ENCODE results near the gene SUGP1. TPM values are rescaled to one million over a fixed set of nuclear protein-coding genes. Genes with fewer than 3 reads are reported as not detected.
A peak's percentile ranks its signal among the peaks of the same experiment; 100 is the strongest.

Gene SUGP1
- total and polyA plus RNA-seq, 2 of the 4 experiments (the other 2 are of a cell fraction), result 33.2 to 35.8 TPM

GRCh38 chr19:19342086-19343015 is 22.0 kb upstream of the SUGP1 start:
- in situ Hi-C loops (cut with MboI; ENCODE audit: low sequenced_read_pairs) (no loop called here), intact Hi-C loops (cut with micrococcal nuclease) (no loop called here), dilution Hi-C loops (cut with HindIII; ENCODE audit: low sequenced_read_pairs, unreplicated experiment) (no loop called here)
- Histone ChIP-seq H3K27me3 (ENCODE audit: control insufficient read depth, insufficient read depth, low read length) (no peaks in the 10 kb centered on the region), H3K4ac (ENCODE audit: low read depth, low read length) (no peak overlapping the region), H3K9ac (ENCODE audit: low read depth, low read length) (no peak overlapping the region), H2BK15ac (ENCODE audit: low read depth, low read length) (no peak overlapping the region), H3K9me1 (ENCODE audit: insufficient read depth, low read length) (no peaks in the 10 kb centered on the region), H2AK5ac (ENCODE audit: low read depth, low read length) (no peak overlapping the region), H3K18ac (ENCODE audit: low read depth, low read length) (no peak overlapping the region), H2BK20ac (ENCODE audit: low read depth, low read length) (no peak overlapping the region), H3K23ac (ENCODE audit: low read depth, low read length) (no peak overlapping the region), H3K14ac (replicated peaks; ENCODE audit: low read depth, low read length) (no peak overlapping the region), H2BK120ac (ENCODE audit: low read depth, low read length) (no peak overlapping the region), H3K4me2 (ENCODE audit: low read depth, low read length) (no peak overlapping the region), H3K56ac (ENCODE audit: extremely low read depth, insufficient read depth, low read length) (no peak overlapping the region), H2BK5ac (ENCODE audit: low read depth, low read length, poor library complexity, severe bottlenecking) (no peak overlapping the region), H3K4me1 (ENCODE audit: control insufficient read depth, insufficient read depth, low read length) (no peaks in the 10 kb centered on the region), H2AFZ (replicated peaks; ENCODE audit: low read length, poor library complexity) (peak overlapping the region; percentile 28), H3K79me1 (ENCODE audit: low read depth in 1 of 2, low read length in 2 of 2) (peaks cover 0 to 12% of the 10 kb centered on the region in 2 experiments; a peak in 2 of 4 replicates), H2AK9ac (replicated peaks; ENCODE audit: low read depth, low read length, poor library complexity) (no peak overlapping the region), H4K20me1 (ENCODE audit: insufficient read depth, low read length) (peaks cover 17% of the 10 kb centered on the region), H3K27ac (ENCODE audit: insufficient read depth, low read length) (no peak overlapping the region), H4K91ac (ENCODE audit: insufficient read depth, low read depth, low read length) (no peak overlapping the region), H3K4me3 (ENCODE audit: insufficient read depth, low read depth, low read length) (no peak overlapping the region), H3K9me3 (ENCODE audit: control insufficient read depth, insufficient read depth, low read length) (no peaks in the 10 kb centered on the region), H3K36me3 (ENCODE audit: control insufficient read depth, insufficient read depth, low read length) (peaks cover 82% of the 10 kb centered on the region), H4K5ac (ENCODE audit: low read depth, low read length) (no peak overlapping the region), H4K8ac (ENCODE audit: low read depth in 2 of 2, low read length in 2 of 2) (no peak overlapping the region)
- BruUV-seq (replicated peaks), result no TSS peak
- CTCF ChIA-PET, result interaction anchor here (1.0 to 1.2 kb wide), 3 partner anchors 8 to 165 kb away, joined by 3 to 5 read pairs (median 4); no protein-coding TSS in a partner anchor
- POLR2A ChIA-PET (ENCODE audit: unreplicated experiment), result no interaction called here
- ATAC-seq (ENCODE audit: low read depth) (peak; percentile 89), DNase-seq (peak; percentile 46)
- WGBS, 2 experiments (ENCODE audit: extremely low coverage in 2 of 2, insufficient read length in 1 of 2), result 63% methylated on average over 14 of the region's 28 CpGs; no CpG with 5 or more reads in 1 of the 2 experiments
- TF ChIP-seq MXI1 (IDR thresholded peaks at IDR 0.05; ENCODE audit: borderline replicate concordance, low read depth, low read length), result 0 out of 2 replicates have a peak, but pooled peaks have one; percentile 14
- TF ChIP-seq MAFK (IDR thresholded peaks at IDR 0.05; ENCODE audit: low read depth, low read length), result no peak
- TF ChIP-seq POLR2A (IDR thresholded peaks at IDR 0.05; ENCODE audit: low read depth, low read length), result no peak
- no peak for TF ChIP-seq BHLHE40 (IDR thresholded peaks at IDR 0.05; ENCODE audit: low read depth, low read length)
- TF ChIP-seq CEBPB (IDR thresholded peaks at IDR 0.05; ENCODE audit: low read depth, low read length), result no peak
- TF ChIP-seq RCOR1 (IDR thresholded peaks at IDR 0.05; ENCODE audit: insufficient replicate concordance, low read length), result no peak
- TF ChIP-seq RFX5 (IDR thresholded peaks at IDR 0.05; ENCODE audit: low read depth, low read length), result no peak
- no peak for TF ChIP-seq NFE2L2 (IDR thresholded peaks at IDR 0.05; ENCODE audit: low read depth, low read length)
- no peak for TF ChIP-seq CHD1 (IDR thresholded peaks at IDR 0.05; ENCODE audit: low read depth, low read length)
- no peak for TF ChIP-seq MAZ (IDR thresholded peaks at IDR 0.05; ENCODE audit: borderline replicate concordance, low read depth, low read length)
- TF ChIP-seq USF2 (IDR thresholded peaks at IDR 0.05; ENCODE audit: low read depth, low read length), result peak; percentile 61; the same call in 1 of the 2 replicates
- peak; percentile 78 for TF ChIP-seq CTCF (conservative IDR thresholded peaks at IDR 0.05; ENCODE audit: low read depth, low read length)
- no peak for TF ChIP-seq ELK1 (IDR thresholded peaks at IDR 0.05; ENCODE audit: borderline replicate concordance, low read depth, low read length)
- TF ChIP-seq SMC3 (IDR thresholded peaks at IDR 0.05; ENCODE audit: low read depth, low read length), result peak; percentile 63

All from IMR-90 (cell line).